Breast epithelium (tissue), 4 donors: Measurements from ENCODE around the gene SRL. TPM values are rescaled to one million over a fixed set of nuclear protein-coding genes. Genes with fewer than 3 reads are reported as not detected.

Experiments used
- DNase-seq, 2 donors: peaks; one replicate each; pipeline ENCODE4 v3.0.0-alpha.2; 2019; ENCODE audit warnings: low spot score in 2 of 2
- H3K27ac ChIP-seq, 2 donors: fragments of 200-600 bp; sonication (generic) in 1 of 2; one replicate each; pipeline ENCODE4 v1.5.1; 2016 to 2019; ENCODE audit warnings: mild to moderate bottlenecking in 1 of 2
- H3K27me3 ChIP-seq, 2 donors: fragments of 200-600 bp; sonication (generic) in 1 of 2; one replicate each; pipeline versions ENCODE4 v1.5.1 to v1.6.0; 2017 to 2019; ENCODE audit warnings: control low read depth in 1 of 2, mild to moderate bottlenecking in 1 of 2
- H3K36me3 ChIP-seq: fragments of 200-600 bp; one replicate; pipeline ENCODE4 v1.5.1; 2019
- H3K4me1 ChIP-seq, 2 donors: fragments of 200-600 bp; sonication (generic); one replicate each; pipeline ENCODE4 v1.5.1; 2016 to 2019; ENCODE audit warnings: control low read depth in 1 of 2
- H3K4me3 ChIP-seq, 3 donors: fragments of 200-600 bp; sonication (generic); 1 replicate in 2 of 3; 2 replicates in 1 of 3; pipeline ENCODE4 v1.5.1; 2016 to 2019; ENCODE audit warnings: mild to moderate bottlenecking in 3 of 3, moderate library complexity in 2 of 3
- H3K9me3 ChIP-seq, 2 donors: fragments of 200-600 bp; sonication (generic) in 1 of 2; one replicate each; pipeline ENCODE4 v1.5.1; 2016 to 2019; ENCODE audit warnings: control low read depth in 1 of 2
- CTCF ChIP-seq, 3 donors: fragments of 450-650 bp; IDR thresholded peaks; one replicate each; pipeline ENCODE4 v1.5.1; 2016 to 2017; ENCODE audit warnings: antibody characterized with exemption in 3 of 3, mild to moderate bottlenecking in 3 of 3, moderate library complexity in 3 of 3
- POLR2A ChIP-seq: fragments of 450-650 bp; IDR thresholded peaks from one replicate; pipeline ENCODE4 v1.6.1; 2016; ENCODE audit warnings: antibody characterized with exemption, mild to moderate bottlenecking, moderate library complexity
- POLR2AphosphoS5 ChIP-seq, 3 donors: sonication (generic); formaldehyde crosslinking; IDR thresholded peaks; one replicate each; pipeline ENCODE4 v1.6.1; 2017; ENCODE audit warnings: antibody characterized with exemption in 3 of 3
- intact Hi-C: fragments of 100-400 bp; cut with DNase I; formaldehyde crosslinking; loops from one replicate; pipeline ENCODE4 v1.15.1; 2023; ENCODE audit warnings: low total_unique reads
- total RNA-seq, 3 donors: library from RNA; depleted of rRNA; stranded (reverse); fragments of >200 nt; gene quantifications; one replicate each; pipeline ENCODE4 v1.1.0, GENCODE V29; 2016

The SRL gene
- total RNA-seq, 3 donors from 2014 or later, result 0.32 to 0.98 (median 0.44) TPM

GRCh38 chr16:4265676-4266075 is 23.8 kb upstream of the SRL start:
- intact Hi-C loops, result no loop called here
- Histone ChIP-seq H3K27me3 (no peaks in the 10 kb centered on the region), H3K36me3 (no peaks in the 10 kb centered on the region), H3K27ac (no peak overlapping the region), H3K4me3 (no peak overlapping the region), H3K4me1 (no peaks in the 10 kb centered on the region), H3K9me3 (no peaks in the 10 kb centered on the region)
- DNase-seq, result no peak
- TF ChIP-seq POLR2A, result no peak
- no peak for TF ChIP-seq CTCF (IDR thresholded peaks at IDR 0.05)
- TF ChIP-seq POLR2AphosphoS5 (IDR thresholded peaks at IDR 0.05), result no peak

DNA sequence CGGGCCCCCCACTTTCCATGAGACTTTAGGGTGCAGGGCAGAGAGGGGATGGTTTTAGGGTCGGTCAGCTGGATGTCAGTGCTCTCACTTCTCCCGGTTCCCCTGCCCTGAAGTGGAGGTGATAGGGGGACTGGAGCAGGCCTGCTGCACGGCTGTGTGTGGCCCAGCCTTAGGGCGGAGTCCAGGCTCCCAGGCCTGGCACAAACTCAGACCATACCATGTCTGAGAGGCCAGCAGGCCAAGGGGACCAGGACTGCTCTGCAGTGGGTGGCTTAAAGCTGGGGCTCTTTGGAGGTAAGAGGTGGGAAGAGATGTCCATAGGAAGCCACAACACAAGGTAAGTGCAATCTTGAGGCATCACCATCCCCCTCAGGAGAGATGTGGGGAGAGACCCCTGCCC is 22.7 kb upstream of the SRL start:
- Histone ChIP-seq H3K27me3 (no peaks in the 10 kb centered on the region), H3K27ac (peak overlapping the region in 1 of 2 donors; percentile 52), H3K9me3 (no peaks in the 10 kb centered on the region), H3K4me1 (no peaks in the 10 kb centered on the region), H3K36me3 (no peaks in the 10 kb centered on the region), H3K4me3 (no peak overlapping the region)
- TF ChIP-seq POLR2AphosphoS5 (IDR thresholded peaks at IDR 0.05), result no peak
- no peak for TF ChIP-seq CTCF (IDR thresholded peaks at IDR 0.05)
- no peak for TF ChIP-seq POLR2A
- intact Hi-C loops, result no loop called here
- DNase-seq, result no peak

GRCh38 chr16:4263504-4264436 is 21.9 kb upstream of the SRL start:
- TF ChIP-seq CTCF (IDR thresholded peaks at IDR 0.05) (no peak), POLR2A (no peak), POLR2AphosphoS5 (IDR thresholded peaks at IDR 0.05) (no peak)
- Histone ChIP-seq H3K27ac (peak overlapping the region in 1 of 2 donors; percentile 52), H3K27me3 (no peaks in the 10 kb centered on the region), H3K4me1 (no peaks in the 10 kb centered on the region), H3K36me3 (no peaks in the 10 kb centered on the region), H3K9me3 (no peaks in the 10 kb centered on the region), H3K4me3 (peak overlapping the region in 1 of 3 donors; percentile 41)
- intact Hi-C loops, result no loop called here
- peak in 1 of 2 donors; percentile 61 for DNase-seq

DNA sequence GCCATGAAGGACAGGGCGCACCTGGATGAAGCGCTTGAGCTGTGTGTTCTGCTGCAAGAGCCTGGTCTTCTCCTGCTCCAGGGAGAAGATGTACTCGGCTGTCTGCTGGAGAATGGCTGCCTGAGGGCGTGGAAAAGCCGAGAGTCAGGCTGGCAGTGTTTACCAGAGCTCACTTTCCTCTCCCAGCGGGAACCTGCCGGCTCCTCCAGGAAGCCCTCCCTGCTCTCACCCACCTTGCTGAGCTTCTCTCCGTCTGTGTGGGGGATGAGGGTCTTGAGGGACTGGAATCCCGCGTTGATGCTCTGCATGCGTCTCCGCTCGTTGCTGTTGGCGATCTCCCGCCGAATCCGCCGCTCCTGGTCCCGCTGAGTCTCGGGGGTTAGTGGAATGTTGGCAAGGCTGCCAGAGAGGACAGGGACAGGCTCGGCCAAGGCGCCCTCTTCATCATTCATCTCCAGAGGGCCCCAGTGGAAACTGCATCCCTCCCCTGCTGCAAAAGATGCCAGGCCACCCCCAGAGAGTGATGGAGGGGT is 20.5 kb upstream of the SRL start:
- Histone ChIP-seq H3K4me1 (no peaks in the 10 kb centered on the region), H3K27me3 (no peaks in the 10 kb centered on the region), H3K27ac (no peak overlapping the region), H3K4me3 (no peak overlapping the region), H3K36me3 (no peaks in the 10 kb centered on the region), H3K9me3 (no peaks in the 10 kb centered on the region)
- intact Hi-C loops, result no loop called here
- DNase-seq, result no peak
- no peak for TF ChIP-seq POLR2A
- no peak for TF ChIP-seq POLR2AphosphoS5 (IDR thresholded peaks at IDR 0.05)
- no peak for TF ChIP-seq CTCF (IDR thresholded peaks at IDR 0.05)

GRCh38 chr16:4261557-4262172 is 19.8 kb upstream of the SRL start:
- Histone ChIP-seq H3K27me3 (no peaks in the 10 kb centered on the region), H3K27ac (no peak overlapping the region), H3K9me3 (no peaks in the 10 kb centered on the region), H3K36me3 (no peaks in the 10 kb centered on the region), H3K4me3 (no peak overlapping the region), H3K4me1 (no peaks in the 10 kb centered on the region)
- no peak for DNase-seq
- TF ChIP-seq POLR2A (no peak), POLR2AphosphoS5 (IDR thresholded peaks at IDR 0.05) (no peak), CTCF (IDR thresholded peaks at IDR 0.05) (peak in 2 of 3 donors; percentile 16 to 41)
- intact Hi-C loops, result no loop called here
